DND-41 (cell line): ENCODE measurements around the gene CCDC107.

ENCODE experiments used
- ATAC-seq: fragments of 200-7000 bp; cut with Tn5 transposase; 3 replicates; pipeline ENCODE4 v1.9.1; 2021; ENCODE audit warnings: low read depth; ENCODE audit not compliant: insufficient read depth
- DNase-seq: peaks from one replicate; pipeline ENCODE4 v3.0.0-alpha.2; 2020
- H2AFZ ChIP-seq: 2 replicates; pipeline ENCODE4 v1.6.0; 2012; ENCODE audit warnings: low read depth, low read length
- H3K27ac ChIP-seq: 2 replicates; pipeline ENCODE4 v1.5.1; 2012; ENCODE audit warnings: low read length, inconsistent platforms
- H3K27me3 ChIP-seq: fragments of 200-600 bp; sonication (generic); 2 replicates; pipeline ENCODE4 v1.6.0; 2012; ENCODE audit warnings: low read length, mild to moderate bottlenecking, inconsistent platforms; ENCODE audit not compliant: insufficient read depth, poor library complexity
- H3K36me3 ChIP-seq: 2 replicates; pipeline ENCODE4 v1.5.1; 2012; ENCODE audit warnings: low read length, inconsistent platforms; ENCODE audit not compliant: insufficient read depth
- H3K4me1 ChIP-seq: 2 replicates; pipeline ENCODE4 v1.5.1; 2012; ENCODE audit warnings: mild to moderate bottlenecking, low read length; ENCODE audit not compliant: insufficient read depth
- H3K4me2 ChIP-seq: 2 replicates; pipeline ENCODE4 v1.6.0; 2012; ENCODE audit warnings: mild to moderate bottlenecking, moderate library complexity, low read length, inconsistent platforms; ENCODE audit not compliant: insufficient read depth
- H3K4me3 ChIP-seq, 2 experiments: fragments of 200-600 bp in 1 of 2; shearing (Covaris generic) in 1 of 2; 2 replicates each; pipeline ENCODE4 v1.5.1; 2012 to 2016; ENCODE audit warnings: inconsistent platforms in 2 of 2, low read length in 2 of 2, mild to moderate bottlenecking in 2 of 2, low read depth in 1 of 2, moderate library complexity in 1 of 2
- H3K79me2 ChIP-seq: 2 replicates; pipeline ENCODE4 v1.6.0; 2012; ENCODE audit warnings: low read length, inconsistent platforms; ENCODE audit not compliant: insufficient read depth
- H3K9ac ChIP-seq: 2 replicates; pipeline ENCODE4 v1.6.0; 2012; ENCODE audit warnings: low read depth, mild to moderate bottlenecking, inconsistent platforms, low read length, moderate library complexity
- H3K9me3 ChIP-seq: 2 replicates; pipeline ENCODE4 v1.5.1; 2012; ENCODE audit warnings: low read length, moderate library complexity, mild to moderate bottlenecking, inconsistent platforms; ENCODE audit not compliant: insufficient read depth, severe bottlenecking
- H4K20me1 ChIP-seq: 2 replicates; pipeline ENCODE4 v1.6.0; 2012; ENCODE audit warnings: low read length; ENCODE audit not compliant: insufficient read depth
- CTCF ChIP-seq: IDR thresholded peaks from 2 replicates; pipeline ENCODE4 v1.5.1; 2012; ENCODE audit warnings: borderline replicate concordance, low read length, moderate library complexity, mild to moderate bottlenecking; ENCODE audit not compliant: poor library complexity, severe bottlenecking; ENCODE audit errors: extremely low read depth
- EZH2 ChIP-seq: IDR thresholded peaks from 3 replicates; pipeline ENCODE4 v1.6.1; 2012; ENCODE audit warnings: borderline replicate concordance, low read depth, mild to moderate bottlenecking, moderate library complexity, low read length, inconsistent platforms; ENCODE audit not compliant: severe bottlenecking

CCDC107 gene

GRCh38 chr9:35675204-35675603, 17.1 kb downstream of the CCDC107 start:
- Histone ChIP-seq H3K79me2 (no peaks in the 10 kb centered on the region), H3K36me3 (no peaks in the 10 kb centered on the region), H2AFZ (no peak overlapping the region), H3K4me2 (no peak overlapping the region), H3K4me1 (no peaks in the 10 kb centered on the region), H3K27me3 (no peaks in the 10 kb centered on the region), H4K20me1 (no peaks in the 10 kb centered on the region), H3K9ac (no peak overlapping the region), H3K27ac (no peak overlapping the region), H3K9me3 (no peaks in the 10 kb centered on the region), H3K4me3 (no peak overlapping the region)
- ATAC-seq (no peak), DNase-seq (no peak)
- TF ChIP-seq CTCF (no peak), EZH2 (no peak)

- Histone ChIP-seq H3K36me3 (no peaks in the 10 kb centered on the region), H3K27me3 (no peaks in the 10 kb centered on the region), H3K79me2 (no peaks in the 10 kb centered on the region), H3K27ac (no peak overlapping the region), H3K4me1 (no peaks in the 10 kb centered on the region), H4K20me1 (no peaks in the 10 kb centered on the region), H3K9ac (no peak overlapping the region), H3K4me3 (no peak overlapping the region), H2AFZ (no peak overlapping the region), H3K4me2 (no peak overlapping the region), H3K9me3 (no peaks in the 10 kb centered on the region)
- TF ChIP-seq CTCF, result no peak
- no peak for ATAC-seq
- DNase-seq, result no peak
Observed at GRCh38 chr9:35675732-35676392, 17.8 kb downstream of the CCDC107 start.

GRCh38 chr9:35679091-35679490, 21.0 kb downstream of the CCDC107 start:
- Histone ChIP-seq H3K27me3 (no peaks in the 10 kb centered on the region), H2AFZ (no peak overlapping the region), H3K4me3 (no peak overlapping the region), H3K4me1 (no peaks in the 10 kb centered on the region), H3K27ac (no peak overlapping the region), H3K4me2 (no peak overlapping the region), H3K9me3 (no peaks in the 10 kb centered on the region), H3K9ac (no peak overlapping the region), H4K20me1 (no peaks in the 10 kb centered on the region; the same call in 1 of the 2 replicates), H3K79me2 (no peaks in the 10 kb centered on the region), H3K36me3 (peaks cover 15% of the 10 kb centered on the region; the same call in 1 of the 2 replicates)
- TF ChIP-seq CTCF, result no peak
- no peak for TF ChIP-seq EZH2
- no peak for DNase-seq
- no peak for ATAC-seq

GRCh38 chr9:35679766-35680330, 21.8 kb downstream of the CCDC107 start:
- Histone ChIP-seq H3K4me2 (no peak overlapping the region), H2AFZ (no peak overlapping the region), H3K4me1 (no peaks in the 10 kb centered on the region), H3K27ac (no peak overlapping the region), H4K20me1 (no peaks in the 10 kb centered on the region; the same call in 1 of the 2 replicates), H3K79me2 (no peaks in the 10 kb centered on the region), H3K4me3 (no peak overlapping the region), H3K27me3 (no peaks in the 10 kb centered on the region), H3K36me3 (peaks cover 23% of the 10 kb centered on the region), H3K9me3 (no peaks in the 10 kb centered on the region), H3K9ac (no peak overlapping the region)
- no peak for DNase-seq
- ATAC-seq, result no peak
- TF ChIP-seq EZH2, result no peak
